Measurements from ENCODE around the gene SPTBN1.

SPTBN1 gene

GRCh38 chr2:54578648-54579045, 122.5 kb downstream of the SPTBN1 start:
- DNase-seq = no peak

DNA sequence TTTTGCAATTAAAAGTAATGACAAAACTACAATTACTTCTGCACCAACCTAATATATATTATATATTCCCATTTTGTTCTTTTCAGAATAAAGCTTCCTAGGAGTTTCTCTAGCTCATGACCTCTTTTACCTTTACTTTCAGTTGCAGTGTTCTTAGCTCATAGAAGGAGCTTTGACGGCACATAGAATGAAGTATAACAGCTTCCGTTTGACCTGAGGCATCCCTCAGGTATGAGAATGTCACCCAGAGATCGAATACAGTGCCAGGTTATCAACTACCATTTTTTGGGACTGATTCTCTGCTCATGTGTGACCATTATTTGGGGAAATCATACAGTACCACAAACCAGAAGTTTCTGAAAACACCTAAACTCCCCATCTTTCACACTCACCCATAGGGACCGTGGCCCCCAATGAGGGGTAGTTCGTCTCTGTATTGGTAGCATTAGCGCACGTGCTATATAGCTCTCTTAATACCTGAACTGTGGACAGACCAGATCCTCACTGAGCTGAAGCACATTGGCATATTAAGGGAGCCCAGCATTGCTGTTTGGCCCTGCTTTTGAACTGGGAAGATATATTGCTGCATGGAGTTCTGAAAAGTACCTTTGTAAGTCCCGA, 123.0 kb downstream of the SPTBN1 start:
- DNase-seq = no peak

- DNase-seq = peak in 1 of 2 experiments; percentile 33
These were observed 123.8 kb downstream of the SPTBN1 start for GRCh38 chr2:54579682-54580620.

- DNase-seq = no peak
These were observed 125.4 kb downstream of the SPTBN1 start for GRCh38 chr2:54581326-54582039.

GRCh38 chr2:54582987-54583386, 126.9 kb downstream of the SPTBN1 start:
- no peak for DNase-seq

DNA sequence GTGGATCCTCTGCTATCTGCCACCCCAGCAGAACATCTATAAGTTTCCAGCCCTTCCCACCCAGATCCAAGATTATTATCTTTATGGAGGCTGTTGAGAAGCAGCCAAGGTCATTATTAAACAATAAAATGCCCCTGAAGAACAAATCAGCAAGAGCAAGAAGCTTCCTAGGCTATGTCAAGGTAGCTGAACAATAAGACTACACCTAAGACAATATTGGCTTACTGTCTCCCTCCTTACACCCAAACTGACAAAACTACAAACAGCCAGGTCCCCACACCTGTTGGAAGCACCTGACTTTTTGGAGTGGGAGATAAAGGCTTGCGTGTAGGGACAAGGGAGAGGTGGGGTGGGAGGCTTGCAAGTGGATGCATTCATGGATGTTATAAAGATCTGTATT, 128.5 kb downstream of the SPTBN1 start:
- DNase-seq = no peak

- DNase-seq = no peak
These were observed 129.1 kb downstream of the SPTBN1 start for GRCh38 chr2:54585136-54585733.

GRCh38 chr2:54586062-54586461, 129.9 kb downstream of the SPTBN1 start:
- DNase-seq = no peak

- no peak for DNase-seq
These were observed 130.4 kb downstream of the SPTBN1 start for GRCh38 chr2:54586494-54586893.

DNA sequence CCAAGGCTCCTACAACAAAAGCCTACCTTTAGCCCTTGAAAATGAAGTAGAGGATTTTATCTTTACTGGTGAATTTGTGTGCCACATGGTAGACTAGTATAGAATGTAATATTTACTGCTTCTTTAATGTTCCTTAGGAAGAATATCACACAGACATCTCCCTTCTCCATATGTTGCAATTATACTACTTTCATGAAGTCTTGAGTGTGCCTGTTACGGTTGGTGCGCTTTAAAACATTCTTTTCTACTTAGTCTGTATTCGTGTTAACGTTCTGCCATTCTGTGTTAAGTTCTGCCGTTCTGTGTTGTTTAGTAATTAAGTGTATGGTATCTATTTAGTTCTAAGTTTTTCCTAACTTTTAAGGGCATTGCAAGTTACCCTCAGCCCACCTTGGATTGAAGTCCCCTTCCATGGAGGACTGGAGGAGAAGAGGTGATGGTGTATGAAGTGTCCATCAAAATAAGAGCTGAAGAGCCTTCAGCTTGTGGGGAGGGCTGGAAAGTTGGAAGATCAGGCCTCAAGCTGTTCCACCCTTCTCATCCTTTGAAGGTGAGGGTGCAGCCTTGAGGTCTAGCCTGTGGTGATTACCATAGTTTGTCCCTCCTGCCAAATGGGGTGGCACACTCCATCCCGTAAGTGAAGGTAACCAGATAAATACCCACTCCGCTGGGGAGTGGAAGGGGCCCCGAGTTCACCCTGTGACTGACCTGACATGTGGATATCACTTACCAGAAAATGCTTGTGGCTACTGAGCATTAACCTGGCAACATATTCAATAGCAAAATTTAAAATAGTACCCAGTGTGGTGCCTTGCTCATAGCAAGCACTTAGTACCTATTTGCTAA, 131.3 kb downstream of the SPTBN1 start:
- no peak for DNase-seq

- no peak for DNase-seq
These were observed 132.2 kb downstream of the SPTBN1 start for GRCh38 chr2:54588244-54588899.

DNA sequence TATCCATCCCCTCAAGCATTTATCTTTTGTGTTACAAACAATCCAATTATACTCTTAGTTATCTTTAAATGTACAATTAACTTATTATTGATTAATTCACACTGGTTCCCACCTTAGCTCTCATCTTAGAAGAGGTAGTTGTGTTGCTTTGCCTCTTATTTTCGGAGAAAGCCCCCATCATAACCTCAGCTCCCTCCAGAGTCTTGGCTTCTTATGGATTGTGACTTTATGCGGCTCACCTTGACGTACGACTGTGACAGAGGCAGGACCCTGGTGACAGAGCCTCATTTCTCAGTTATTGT, 132.9 kb downstream of the SPTBN1 start:
- DNase-seq = no peak

DNA sequence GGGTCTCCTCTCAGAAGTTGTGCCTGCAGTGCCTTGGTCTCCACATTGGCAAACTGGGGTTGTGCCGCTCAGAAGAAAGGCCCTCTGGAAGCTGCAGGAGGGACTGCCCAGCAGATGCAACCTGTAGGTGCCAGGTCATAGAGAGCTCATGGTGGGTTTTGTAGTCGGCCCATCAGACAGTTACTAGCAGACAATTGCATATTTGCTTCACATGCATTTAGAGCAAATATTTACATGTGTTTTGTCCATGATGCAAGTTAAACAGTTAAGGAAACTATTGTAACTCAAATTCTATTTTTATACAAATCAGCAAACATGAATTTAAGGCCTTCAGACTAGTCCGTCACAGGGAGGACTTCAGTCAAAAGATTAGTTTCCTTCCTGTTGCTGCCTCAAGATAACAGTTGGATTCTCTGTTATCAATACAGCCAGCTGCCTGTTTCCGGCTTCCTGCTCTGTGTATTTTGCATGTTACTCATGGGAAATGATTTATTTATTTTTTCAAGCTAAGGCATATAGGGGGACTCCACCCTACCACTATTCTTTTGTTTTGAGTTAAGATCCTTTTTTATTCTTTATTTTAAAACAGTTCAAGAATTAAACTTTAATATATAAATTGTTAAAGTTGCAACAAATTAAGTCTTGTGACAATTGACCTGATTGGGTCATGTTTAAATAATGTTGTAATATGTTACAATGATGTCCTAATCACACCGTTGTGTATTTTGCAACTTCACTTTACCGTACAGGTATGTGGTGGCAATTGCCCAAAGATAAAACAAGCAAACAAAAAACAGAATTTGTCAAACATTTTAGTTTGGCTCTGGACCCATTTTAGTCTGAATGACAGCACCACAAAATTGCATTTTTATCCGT, 133.5 kb downstream of the SPTBN1 start:
- no peak for DNase-seq

- DNase-seq = no peak
These were observed 134.3 kb downstream of the SPTBN1 start for GRCh38 chr2:54590216-54591120.

DNA sequence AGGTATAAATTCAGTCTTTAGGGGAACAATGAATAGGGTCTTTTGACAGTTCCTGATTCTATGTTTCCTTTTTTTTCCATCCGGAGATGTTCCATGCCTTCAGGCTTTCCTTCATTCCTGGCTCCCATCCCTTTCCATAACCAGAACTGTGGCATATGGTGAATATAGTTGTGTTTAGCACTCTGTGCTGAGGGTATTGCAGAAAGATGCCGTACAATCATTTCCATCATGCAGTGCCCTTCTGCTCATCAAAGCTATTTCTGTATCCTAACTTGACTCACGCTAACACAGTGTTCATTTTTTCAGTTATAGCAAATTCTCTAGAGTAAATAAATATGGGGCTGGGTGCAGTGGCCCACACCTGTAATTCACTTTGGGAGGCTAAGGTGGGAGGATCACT, 135.4 kb downstream of the SPTBN1 start:
- DNase-seq = no peak

DNA sequence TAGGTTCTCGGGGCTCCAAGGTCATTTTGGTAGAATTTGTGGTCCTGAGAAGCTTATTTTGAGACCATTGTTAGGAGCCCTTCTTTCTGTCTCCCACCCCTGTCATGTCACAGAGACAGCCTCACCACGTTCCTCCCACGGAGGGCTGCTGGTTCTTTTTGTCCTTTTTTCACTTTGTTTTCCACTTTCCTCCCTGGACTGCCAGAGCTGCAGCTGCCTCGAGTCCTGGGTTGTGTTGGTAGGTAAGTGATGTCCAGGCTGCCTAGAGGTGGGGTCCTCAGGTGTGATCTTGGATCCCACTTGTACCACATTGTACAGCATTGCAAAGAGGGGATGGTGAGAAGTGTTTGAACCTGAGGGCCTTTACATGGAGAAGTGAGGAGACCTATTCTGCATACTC, 137.1 kb downstream of the SPTBN1 start:
- DNase-seq = no peak

DNA sequence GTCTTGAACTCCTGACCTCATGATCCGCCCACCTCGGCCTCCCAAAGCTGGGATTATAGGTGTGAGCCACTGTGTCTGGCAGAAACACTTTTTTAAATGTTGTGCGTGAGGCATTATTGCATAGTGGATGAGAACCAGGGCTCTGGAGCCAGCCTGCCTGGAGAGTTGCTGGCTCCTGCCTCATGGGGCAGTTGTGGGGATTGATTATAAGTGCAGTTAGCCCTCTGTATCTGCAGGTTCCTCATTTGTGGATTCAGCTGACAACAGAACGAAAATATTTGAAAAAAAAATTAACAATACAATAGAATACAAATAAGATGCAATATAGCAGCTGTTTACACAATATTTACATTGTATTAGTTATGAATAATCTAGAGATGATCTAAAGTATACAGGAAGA, 137.9 kb downstream of the SPTBN1 start:
- DNase-seq = no peak

DNA sequence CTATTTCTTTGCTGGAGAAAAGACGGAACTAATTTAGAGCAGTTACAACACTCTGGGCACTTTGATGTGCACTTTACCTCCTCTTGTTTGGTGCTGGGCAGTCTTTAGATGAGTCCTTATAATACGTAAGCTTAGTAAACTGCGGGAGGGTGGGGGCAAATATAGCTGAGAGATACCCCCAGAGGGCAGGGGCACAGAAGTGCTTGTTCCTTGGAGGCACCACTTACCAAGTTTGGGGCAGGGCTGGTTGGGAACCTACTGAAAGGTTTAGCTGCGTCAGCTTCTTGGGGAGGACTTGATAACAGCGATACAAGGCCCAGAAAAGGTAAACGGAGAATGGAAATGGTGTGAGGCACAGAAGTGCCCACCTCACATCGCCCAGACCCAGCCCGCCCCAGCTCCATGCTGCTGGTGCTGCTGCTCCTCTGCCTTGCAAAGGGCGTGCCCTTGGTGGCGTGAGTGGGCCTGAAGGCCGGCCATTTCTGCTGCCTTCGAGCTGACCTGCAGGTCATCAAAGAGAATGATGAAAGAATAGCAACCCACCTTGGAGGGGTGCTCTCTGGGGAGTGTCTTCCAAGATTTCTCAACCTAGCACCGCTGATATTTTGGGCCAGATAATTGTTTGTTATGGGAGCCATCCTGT, 139.2 kb downstream of the SPTBN1 start:
- DNase-seq = no peak
